Measurements from ENCODE around the gene JARID2. TPM values are rescaled to one million over a fixed set of nuclear protein-coding genes. Genes with fewer than 3 reads are reported as not detected.

Gene JARID2
- total RNA-seq, 1 donor from 2014 or later, result 24.2 TPM

DNA sequence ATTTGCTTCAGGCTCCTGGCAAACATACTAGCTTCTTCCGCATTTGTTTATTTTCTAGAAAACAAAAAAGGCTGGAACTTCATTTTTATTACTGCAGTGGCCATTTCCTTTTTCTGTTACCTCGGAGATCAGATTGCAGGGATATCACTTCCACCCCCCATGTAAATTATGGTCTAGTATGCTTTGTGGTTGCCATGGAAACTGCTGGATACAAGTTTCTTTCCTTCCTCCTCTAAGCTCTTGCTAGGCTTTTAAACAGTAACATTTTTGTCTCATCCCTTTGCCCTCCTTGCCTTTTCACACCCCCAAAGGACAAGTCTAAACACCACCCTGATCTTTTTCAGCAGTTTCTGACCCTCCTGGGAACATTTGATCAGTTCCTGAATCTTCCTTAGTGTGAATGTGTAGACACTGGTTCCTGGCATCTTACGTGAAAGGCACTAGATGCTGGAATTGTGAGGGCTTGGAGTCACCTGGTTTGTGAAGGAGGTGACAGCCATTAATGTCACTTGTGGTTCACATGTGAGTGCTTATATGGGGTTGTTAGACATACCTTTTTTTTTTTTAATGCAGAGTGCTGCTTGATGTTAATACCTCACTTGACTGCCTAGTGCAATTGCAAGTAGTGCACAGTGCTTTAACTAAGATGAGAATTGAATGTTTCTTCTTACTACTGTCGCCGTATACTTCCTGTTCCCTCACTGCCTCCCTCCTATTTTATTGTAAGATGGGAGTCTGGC is 181.6 kb downstream of the JARID2 start:
- TF ChIP-seq, protein P1, sequence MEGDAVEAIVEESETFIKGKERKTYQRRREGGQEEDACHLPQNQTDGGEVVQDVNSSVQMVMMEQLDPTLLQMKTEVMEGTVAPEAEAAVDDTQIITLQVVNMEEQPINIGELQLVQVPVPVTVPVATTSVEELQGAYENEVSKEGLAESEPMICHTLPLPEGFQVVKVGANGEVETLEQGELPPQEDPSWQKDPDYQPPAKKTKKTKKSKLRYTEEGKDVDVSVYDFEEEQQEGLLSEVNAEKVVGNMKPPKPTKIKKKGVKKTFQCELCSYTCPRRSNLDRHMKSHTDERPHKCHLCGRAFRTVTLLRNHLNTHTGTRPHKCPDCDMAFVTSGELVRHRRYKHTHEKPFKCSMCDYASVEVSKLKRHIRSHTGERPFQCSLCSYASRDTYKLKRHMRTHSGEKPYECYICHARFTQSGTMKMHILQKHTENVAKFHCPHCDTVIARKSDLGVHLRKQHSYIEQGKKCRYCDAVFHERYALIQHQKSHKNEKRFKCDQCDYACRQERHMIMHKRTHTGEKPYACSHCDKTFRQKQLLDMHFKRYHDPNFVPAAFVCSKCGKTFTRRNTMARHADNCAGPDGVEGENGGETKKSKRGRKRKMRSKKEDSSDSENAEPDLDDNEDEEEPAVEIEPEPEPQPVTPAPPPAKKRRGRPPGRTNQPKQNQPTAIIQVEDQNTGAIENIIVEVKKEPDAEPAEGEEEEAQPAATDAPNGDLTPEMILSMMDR (IDR thresholded peaks at IDR 0.05; ENCODE audit: insufficient read depth, low read depth, low read length), result no peak
- TF ChIP-seq EZH2 (IDR thresholded peaks at IDR 0.05; ENCODE audit: insufficient read depth, low read length), result no peak
- no peak for DNase-seq (ENCODE audit: low read depth)
- peaks cover 69% of the 10 kb centered on the region for H3K4me1 Mint-ChIP-seq (ENCODE audit: low read depth, unreplicated experiment)
- no peak overlapping the region for H3K4me2 ChIP-seq (ENCODE audit: low read length)
- H3K4me3 ChIP-seq (ENCODE audit: insufficient read depth, low read depth, low read length), result no peak overlapping the region
- peaks cover 97% of the 10 kb centered on the region for H4K20me1 ChIP-seq (ENCODE audit: insufficient read depth, low read length)
- H3K9me3 ChIP-seq (ENCODE audit: insufficient read depth, low read depth, low read length), result no peaks in the 10 kb centered on the region
- no peak for FAIRE-seq
- peaks cover 5% of the 10 kb centered on the region for H3K36me3 Mint-ChIP-seq (ENCODE audit: low read depth, unreplicated experiment)
- peaks cover 72% of the 10 kb centered on the region for H3K79me2 ChIP-seq (ENCODE audit: insufficient read depth, low read length)
- peaks cover 39% of the 10 kb centered on the region for H3K4me1 ChIP-seq (ENCODE audit: insufficient read depth, low read length)
- H3K9me3 Mint-ChIP-seq (ENCODE audit: unreplicated experiment), result no peaks in the 10 kb centered on the region
- H2AFZ ChIP-seq (ENCODE audit: low read depth, low read length), result no peak overlapping the region
- H3K4me3 Mint-ChIP-seq (ENCODE audit: unreplicated experiment), result peak overlapping the region; percentile 63
- H3K36me3 ChIP-seq (ENCODE audit: insufficient read depth, low read length), result no peaks in the 10 kb centered on the region
- H3K27ac Mint-ChIP-seq (ENCODE audit: unreplicated experiment), result peak overlapping the region; percentile 30
- H3K27me3 ChIP-seq (ENCODE audit: insufficient read depth, low read length), result no peaks in the 10 kb centered on the region
- no peak overlapping the region for H3K27ac ChIP-seq (ENCODE audit: low read depth, low read length)
- no peak overlapping the region for H3K9ac ChIP-seq (ENCODE audit: low read length)
- no peaks in the 10 kb centered on the region for H3K27me3 Mint-ChIP-seq (ENCODE audit: low read depth, unreplicated experiment)

DNA sequence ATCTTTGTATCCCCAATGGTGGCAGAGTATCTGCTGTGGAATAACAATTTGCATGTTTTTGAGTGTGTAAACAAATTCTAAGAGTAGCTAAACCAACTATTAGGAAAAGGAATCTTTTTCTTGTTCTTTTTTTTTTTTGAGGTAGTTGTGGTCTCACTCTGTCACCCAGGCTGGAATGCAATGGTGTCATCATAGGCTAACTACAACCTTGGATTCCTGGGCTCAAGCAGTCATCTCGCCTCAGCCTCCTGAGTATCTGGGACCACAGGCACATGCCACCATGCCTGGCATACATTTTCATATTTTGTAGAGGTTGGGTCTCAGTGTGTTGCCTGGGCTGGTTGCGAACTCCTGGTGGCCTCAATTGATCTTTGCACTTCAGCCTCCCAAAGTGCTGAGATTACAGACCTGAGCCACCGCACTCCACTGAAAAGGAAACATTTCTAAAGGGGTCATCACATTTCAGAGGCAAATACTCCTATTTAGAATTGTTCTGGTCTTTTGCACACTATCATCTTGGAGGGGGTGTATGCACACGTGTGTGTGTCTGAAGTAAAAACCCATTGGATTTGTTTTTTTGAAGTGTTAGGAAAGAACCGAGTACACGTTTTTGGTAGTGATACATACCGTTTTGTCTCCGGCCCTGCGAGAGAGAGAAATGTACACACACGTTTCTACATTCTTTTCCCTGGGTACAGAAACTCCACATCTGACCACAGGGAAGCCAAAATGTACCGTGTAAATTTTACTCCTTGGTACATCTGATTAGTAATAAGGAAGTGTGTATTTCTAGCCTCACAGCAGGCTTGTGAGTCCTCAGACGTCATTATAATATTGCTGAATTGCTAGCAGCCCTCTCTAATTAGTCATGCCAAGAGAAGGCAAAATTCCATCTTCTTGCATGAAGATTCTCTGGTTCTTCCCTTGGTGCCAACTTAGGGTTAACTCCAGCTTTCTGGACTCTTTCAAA is 183.6 kb downstream of the JARID2 start:
- H3K9me3 Mint-ChIP-seq (ENCODE audit: unreplicated experiment), result no peaks in the 10 kb centered on the region
- Histone ChIP-seq H3K36me3 (ENCODE audit: insufficient read depth, low read length) (no peaks in the 10 kb centered on the region), H3K79me2 (ENCODE audit: insufficient read depth, low read length) (peaks cover 75% of the 10 kb centered on the region), H3K4me2 (ENCODE audit: low read length) (peak overlapping the region; percentile 46), H3K27ac (ENCODE audit: low read depth, low read length) (peak overlapping the region; percentile 46), H3K27me3 (ENCODE audit: insufficient read depth, low read length) (no peaks in the 10 kb centered on the region), H3K9me3 (ENCODE audit: insufficient read depth, low read depth, low read length) (no peaks in the 10 kb centered on the region), H4K20me1 (ENCODE audit: insufficient read depth, low read length) (peaks cover 97% of the 10 kb centered on the region), H3K9ac (ENCODE audit: low read length) (peak overlapping the region; percentile 35), H3K4me3 (ENCODE audit: insufficient read depth, low read depth, low read length) (no peak overlapping the region), H2AFZ (ENCODE audit: low read depth, low read length) (no peak overlapping the region), H3K4me1 (ENCODE audit: insufficient read depth, low read length) (peaks cover 42% of the 10 kb centered on the region)
- peaks cover 76% of the 10 kb centered on the region for H3K4me1 Mint-ChIP-seq (ENCODE audit: low read depth, unreplicated experiment)
- DNase-seq (ENCODE audit: low read depth) (peak; percentile 80), FAIRE-seq (no peak)
- TF ChIP-seq, protein P1 (IDR thresholded peaks at IDR 0.05; ENCODE audit: insufficient read depth, low read depth, low read length), result no peak
- TF ChIP-seq EZH2 (IDR thresholded peaks at IDR 0.05; ENCODE audit: insufficient read depth, low read length), result no peak
- H3K27ac Mint-ChIP-seq (ENCODE audit: unreplicated experiment), result peak overlapping the region; percentile 91
- H3K36me3 Mint-ChIP-seq (ENCODE audit: low read depth, unreplicated experiment), result no peaks in the 10 kb centered on the region
- H3K27me3 Mint-ChIP-seq (ENCODE audit: low read depth, unreplicated experiment), result no peaks in the 10 kb centered on the region
- H3K4me3 Mint-ChIP-seq (ENCODE audit: unreplicated experiment), result no peak overlapping the region
